Activated CD4-positive, alpha-beta T cell treated with anti-CD3 and anti-CD28 coated beads for 36 hours (primary cell): ENCODE results near the gene TMEM54. TPM values are rescaled to one million over a fixed set of nuclear protein-coding genes. Genes with fewer than 3 reads are reported as not detected.

ENCODE experiments used
- ATAC-seq: fragments of 200-7000 bp; cut with Tn5 transposase; one replicate; pipeline ENCODE4 v1.10.0; 2021; ENCODE audit warnings: mild to moderate bottlenecking, moderate library complexity
- CTCF ChIA-PET: fragments of 350-600 bp; sonication (Branson Sonifier 250); formaldehyde crosslinking; loops from one replicate; lab custom pipeline; 2021; ENCODE audit warnings: antibody characterized with exemption; lab: Charles Lee
- POLR2A ChIA-PET: fragments of 350-600 bp; sonication (Branson Sonifier 250); formaldehyde crosslinking; loops from one replicate; lab custom pipeline; 2021; ENCODE audit warnings: antibody characterized with exemption, inconsistent platforms; lab: Charles Lee
- DNase-seq: peaks from one replicate; pipeline ENCODE4 v3.0.0-alpha.2; 2020
- H3K27ac Mint-ChIP-seq: one replicate; pipeline ENCODE4 v1.8.0; 2021; ENCODE audit warnings: mixed read lengths
- H3K27me3 Mint-ChIP-seq: one replicate; pipeline ENCODE4 v1.8.0; 2021; ENCODE audit warnings: mixed read lengths
- H3K36me3 Mint-ChIP-seq: one replicate; pipeline ENCODE4 v1.8.0; 2021; ENCODE audit warnings: low read depth, mixed read lengths
- H3K4me1 Mint-ChIP-seq: one replicate; pipeline ENCODE4 v1.8.0; 2021; ENCODE audit warnings: mixed read lengths
- H3K4me3 Mint-ChIP-seq: one replicate; pipeline ENCODE4 v1.8.0; 2021; ENCODE audit warnings: mild to moderate bottlenecking, moderate library complexity, mixed read lengths
- H3K9me3 Mint-ChIP-seq: one replicate; pipeline ENCODE4 v1.8.0; 2021; ENCODE audit warnings: low read depth, mixed read lengths
- intact Hi-C, 2 experiments: fragments of 100-400 bp; cut with DNase I in 1 of 2; cut with micrococcal nuclease in 1 of 2; formaldehyde crosslinking; loops; one replicate each; pipeline versions ENCODE4 v1.14.2 to v1.15.1; 2022 to 2024; cut with DNase I, micrococcal nuclease
- total RNA-seq, 2 experiments: library from RNA; stranded (reverse); gene quantifications; one replicate each; pipeline ENCODE4 v1.2.3, GENCODE V29; 2021

TMEM54 gene
- total RNA-seq, 2 experiments from 2014 or later: 1.4 to 1.7 TPM

DNA sequence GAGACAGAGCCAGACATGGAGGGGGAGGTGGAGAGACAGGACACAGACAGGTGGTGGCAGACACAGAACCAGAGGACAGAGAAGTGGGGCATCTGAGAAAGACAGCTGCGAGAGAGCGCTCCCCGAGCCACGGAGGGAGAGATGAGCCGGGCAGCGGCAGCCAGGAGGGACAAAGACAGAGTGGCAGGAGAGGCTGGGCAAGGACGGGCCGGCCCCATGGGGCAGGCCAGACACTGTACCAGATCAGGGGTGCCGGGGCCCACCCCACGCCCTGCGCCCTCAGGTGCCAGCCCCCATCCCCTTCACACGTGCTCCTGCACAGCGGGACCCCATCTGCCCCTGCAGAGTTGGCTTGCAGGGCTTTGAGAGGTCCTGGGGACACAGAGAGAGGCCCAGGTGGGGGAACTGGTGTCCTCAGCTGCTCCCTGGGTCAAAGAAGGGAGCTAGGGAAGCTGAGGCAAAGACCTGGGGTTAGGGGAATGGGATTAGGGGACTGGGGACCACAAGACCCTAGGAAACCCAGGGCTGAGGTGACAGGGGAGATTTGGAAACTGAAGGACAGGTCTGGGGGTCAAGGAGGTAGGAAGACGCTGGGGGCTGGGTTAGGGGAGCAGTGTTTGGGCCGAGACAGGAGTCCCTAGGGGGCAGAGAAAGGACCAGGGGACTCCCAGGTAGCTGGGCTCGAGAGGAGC lies 31.1 kb downstream of the TMEM54 start:
- Mint-ChIP-seq H3K9me3 (no peaks in the 10 kb centered on the region), H3K36me3 (no peaks in the 10 kb centered on the region), H3K4me1 (no peaks in the 10 kb centered on the region), H3K27ac (no peak overlapping the region), H3K27me3 (peaks cover 36% of the 10 kb centered on the region), H3K4me3 (no peak overlapping the region)
- CTCF ChIA-PET: interaction anchor here (0.9 kb wide), 1 partner anchor 157 kb away, joined by 3 read pairs; no protein-coding TSS in a partner anchor
- ATAC-seq: no peak
- intact Hi-C loops: loop anchor here in 1 of 2 experiments (5.0 kb wide), 1 partner anchor 98 kb away; no protein-coding TSS in a partner anchor
- POLR2A ChIA-PET: no interaction called here
- no peak for DNase-seq

DNA sequence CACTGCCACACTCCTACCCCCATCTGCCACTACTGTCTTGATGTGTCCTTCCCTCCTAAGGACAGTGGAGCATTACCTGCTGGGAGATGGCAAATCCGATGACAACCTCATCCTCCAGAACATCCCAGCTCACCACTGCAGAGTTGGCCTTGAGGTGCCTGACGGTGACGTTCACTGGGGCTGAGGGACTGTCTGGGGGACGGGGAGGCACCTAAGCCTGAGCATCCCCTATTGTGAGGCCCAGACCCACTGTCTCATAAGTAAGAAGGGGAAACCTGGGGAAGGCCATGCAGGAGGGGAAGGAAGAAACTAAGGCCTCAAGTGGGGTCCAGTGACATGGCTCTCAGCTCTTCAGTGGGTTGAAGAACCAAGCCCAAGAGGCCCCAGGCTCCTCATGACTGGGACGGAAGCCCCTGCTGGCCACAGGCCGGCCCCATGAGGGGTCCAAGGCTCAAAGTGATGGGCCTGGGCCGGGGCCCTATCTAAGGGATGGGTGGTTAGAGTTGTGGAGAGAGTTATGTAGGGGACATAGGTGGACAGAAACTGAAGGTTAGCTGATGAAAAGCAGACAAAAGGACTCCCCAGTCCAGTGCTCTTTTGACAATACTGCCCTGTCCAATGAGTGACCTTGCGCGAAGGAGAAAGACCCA lies 32.3 kb downstream of the TMEM54 start:
- H3K4me3 Mint-ChIP-seq: no peak overlapping the region
- H3K36me3 Mint-ChIP-seq: no peaks in the 10 kb centered on the region
- ChIA-PET POLR2A (no interaction called here), CTCF (interaction anchor here (1.0 kb wide), 1 partner anchor 96 kb away, joined by 4 read pairs; no protein-coding TSS in a partner anchor)
- intact Hi-C loops: no loop called here
- H3K9me3 Mint-ChIP-seq: no peaks in the 10 kb centered on the region
- ATAC-seq: no peak
- DNase-seq: no peak
- H3K27me3 Mint-ChIP-seq: peaks cover 28% of the 10 kb centered on the region
- no peak overlapping the region for H3K27ac Mint-ChIP-seq
- H3K4me1 Mint-ChIP-seq: no peaks in the 10 kb centered on the region

DNA sequence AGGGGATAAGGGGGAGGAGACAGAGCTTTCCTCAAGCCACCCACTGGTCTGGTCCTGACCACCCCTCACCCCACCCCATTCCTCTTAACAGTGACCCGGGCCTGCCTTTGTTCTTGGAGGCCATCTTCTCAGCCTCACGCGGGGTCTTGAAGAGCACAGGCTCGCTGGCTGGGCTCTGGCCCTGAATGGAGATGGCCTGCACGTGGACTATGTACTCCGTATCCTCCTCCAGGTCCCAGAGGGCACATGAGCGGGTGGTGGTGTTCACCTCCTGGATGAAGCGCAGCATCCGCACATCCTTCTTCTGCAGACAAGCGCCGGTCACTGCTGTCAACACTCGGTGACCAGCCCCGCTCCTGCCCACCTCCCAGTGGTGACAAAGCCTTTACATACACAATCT lies 33.1 kb downstream of the TMEM54 start:
- Mint-ChIP-seq H3K4me1 (no peaks in the 10 kb centered on the region), H3K27ac (no peak overlapping the region), H3K27me3 (peaks cover 26% of the 10 kb centered on the region), H3K9me3 (no peaks in the 10 kb centered on the region), H3K4me3 (no peak overlapping the region), H3K36me3 (no peaks in the 10 kb centered on the region)
- DNase-seq (no peak), ATAC-seq (no peak)
- ChIA-PET POLR2A (no interaction called here), CTCF (no interaction called here)
- intact Hi-C loops: no loop called here

DNA sequence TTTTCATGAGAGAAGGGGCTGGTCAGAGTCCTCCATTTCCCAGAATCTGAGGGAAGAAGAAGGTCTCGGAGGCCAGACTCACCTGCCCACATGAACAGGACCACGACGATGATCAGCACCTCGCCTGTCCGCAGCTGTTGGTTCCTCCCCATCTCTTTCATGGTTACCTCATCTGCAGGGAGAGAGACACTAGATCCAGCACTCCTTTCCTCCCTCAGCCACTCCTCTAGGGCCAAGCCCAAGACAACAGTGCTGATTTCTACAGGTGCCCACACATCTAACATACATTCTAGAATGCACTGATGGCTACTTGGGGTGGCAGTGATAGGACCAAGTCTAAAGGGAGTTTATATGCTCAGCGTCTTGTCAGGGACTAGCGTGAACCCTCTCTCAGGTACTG lies 33.5 kb downstream of the TMEM54 start:
- Mint-ChIP-seq H3K9me3 (no peaks in the 10 kb centered on the region), H3K27me3 (peaks cover 24% of the 10 kb centered on the region), H3K4me3 (no peak overlapping the region), H3K36me3 (no peaks in the 10 kb centered on the region), H3K4me1 (no peaks in the 10 kb centered on the region), H3K27ac (no peak overlapping the region)
- ATAC-seq (no peak), DNase-seq (no peak)
- intact Hi-C loops: no loop called here
- ChIA-PET CTCF (no interaction called here), POLR2A (no interaction called here)

DNA sequence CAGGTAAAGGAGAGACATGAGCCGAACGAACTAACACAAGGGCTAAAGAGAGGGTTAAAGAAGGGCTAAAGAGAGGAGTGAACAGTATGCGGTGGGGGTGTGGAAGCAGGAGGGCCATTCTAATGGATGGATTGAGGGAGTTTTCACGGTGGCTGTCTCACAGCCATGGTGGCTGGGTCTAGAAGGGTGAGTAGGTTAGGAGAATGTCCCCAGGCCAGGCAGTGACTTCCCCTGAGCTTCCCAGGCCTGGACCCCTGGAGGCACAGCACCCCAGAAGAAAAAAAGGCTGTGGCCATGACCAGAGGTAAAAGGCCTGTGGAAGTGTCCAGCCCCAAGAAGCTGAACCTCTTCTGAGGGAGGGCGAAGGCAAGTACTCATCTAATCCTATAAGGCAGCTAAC lies 34.0 kb downstream of the TMEM54 start:
- DNase-seq (no peak), ATAC-seq (no peak)
- CTCF ChIA-PET: interaction anchor here (0.8 to 1.3 kb wide), 2 partner anchors 93 to 347 kb away, joined by 3 read pairs; no protein-coding TSS in a partner anchor
- Mint-ChIP-seq H3K27ac (no peak overlapping the region), H3K4me1 (no peaks in the 10 kb centered on the region), H3K27me3 (peaks cover 23% of the 10 kb centered on the region), H3K36me3 (peaks cover 3% of the 10 kb centered on the region), H3K9me3 (no peaks in the 10 kb centered on the region), H3K4me3 (no peak overlapping the region)
- POLR2A ChIA-PET: no interaction called here
- intact Hi-C loops: no loop called here

DNA sequence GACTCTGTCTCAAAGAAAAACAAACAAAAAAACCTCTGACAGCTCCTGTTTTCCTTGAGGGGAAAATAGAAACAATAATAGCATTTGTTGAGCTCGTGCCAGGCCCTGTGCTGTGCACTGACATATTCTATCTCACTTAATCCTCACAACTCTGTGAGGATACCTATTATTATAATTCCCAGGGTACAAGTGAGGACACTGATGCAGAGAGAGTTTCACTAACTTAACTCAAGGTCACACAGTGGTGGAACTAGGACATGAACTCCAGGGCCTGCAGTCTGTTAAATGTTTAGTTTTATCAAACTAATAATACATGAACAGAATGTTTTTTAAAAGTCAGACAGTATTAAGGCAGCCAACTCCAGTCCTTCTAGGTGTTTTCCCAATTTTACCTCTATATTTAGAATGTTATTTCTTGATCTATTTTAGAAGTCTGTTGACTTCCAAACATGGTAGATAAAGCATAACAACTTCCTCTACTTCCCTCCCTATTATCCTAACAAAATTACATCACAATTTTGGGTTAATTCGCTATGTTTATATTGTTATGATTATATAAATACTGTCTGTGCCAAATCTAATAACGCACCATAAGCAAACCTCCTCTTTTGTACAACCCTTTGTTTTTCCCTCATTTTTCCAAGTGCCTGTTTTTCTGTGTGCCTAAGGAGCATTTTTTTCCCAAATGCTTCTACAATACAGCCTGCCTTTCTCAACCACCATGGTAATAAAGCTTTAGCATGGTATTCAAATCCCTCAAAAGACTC lies 35.4 kb downstream of the TMEM54 start:
- intact Hi-C loops: no loop called here
- CTCF ChIA-PET: interaction anchor here (0.6 to 1.3 kb wide), 4 partner anchors 27 to 490 kb away, joined by 3 to 4 read pairs (median 4); no protein-coding TSS in a partner anchor
- Mint-ChIP-seq H3K36me3 (peaks cover 7% of the 10 kb centered on the region), H3K9me3 (no peaks in the 10 kb centered on the region), H3K27ac (no peak overlapping the region), H3K4me1 (no peaks in the 10 kb centered on the region), H3K27me3 (peaks cover 11% of the 10 kb centered on the region), H3K4me3 (no peak overlapping the region)
- POLR2A ChIA-PET: no interaction called here
- DNase-seq: no peak
- no peak for ATAC-seq

DNA sequence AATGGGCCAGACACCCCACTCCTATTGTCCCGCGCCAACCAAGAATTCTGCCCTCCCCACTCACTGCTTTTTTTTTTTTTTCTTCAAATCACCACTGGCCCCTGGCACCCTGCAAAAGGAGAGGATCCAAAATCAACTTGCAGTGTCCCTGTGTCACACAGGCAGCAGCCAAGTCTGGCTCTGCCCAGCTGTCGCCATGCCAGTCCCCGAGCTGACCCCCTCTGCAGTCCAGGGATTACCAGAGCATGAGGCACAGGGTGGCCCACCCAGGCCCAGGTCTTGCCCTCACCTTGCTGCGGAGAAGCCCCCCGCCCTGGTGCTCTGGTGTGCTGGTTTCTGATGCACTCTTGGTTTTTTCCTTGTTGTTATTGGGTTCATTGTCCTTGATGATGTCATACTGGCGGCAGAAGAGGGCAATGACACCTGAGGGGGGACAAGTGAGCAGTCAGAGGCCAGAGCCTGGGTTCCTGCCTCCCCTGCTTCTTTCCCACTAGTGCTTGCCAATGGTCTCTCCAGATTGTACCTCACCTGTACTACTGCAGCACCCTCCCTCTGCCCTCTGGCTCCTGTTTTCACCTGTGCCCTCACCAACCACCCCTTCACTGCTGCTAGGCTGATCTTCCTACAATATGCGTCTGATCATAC lies 36.7 kb downstream of the TMEM54 start:
- Mint-ChIP-seq H3K36me3 (peaks cover 9% of the 10 kb centered on the region), H3K4me3 (no peak overlapping the region), H3K27ac (no peak overlapping the region), H3K9me3 (no peaks in the 10 kb centered on the region), H3K4me1 (no peaks in the 10 kb centered on the region), H3K27me3 (peaks cover 4% of the 10 kb centered on the region)
- no peak for DNase-seq
- CTCF ChIA-PET: interaction anchor here (1.2 to 1.6 kb wide), 2 partner anchors 11 to 15 kb away, joined by 4 to 5 read pairs; no protein-coding TSS in a partner anchor
- no peak for ATAC-seq
- POLR2A ChIA-PET: no interaction called here
- intact Hi-C loops: no loop called here

DNA sequence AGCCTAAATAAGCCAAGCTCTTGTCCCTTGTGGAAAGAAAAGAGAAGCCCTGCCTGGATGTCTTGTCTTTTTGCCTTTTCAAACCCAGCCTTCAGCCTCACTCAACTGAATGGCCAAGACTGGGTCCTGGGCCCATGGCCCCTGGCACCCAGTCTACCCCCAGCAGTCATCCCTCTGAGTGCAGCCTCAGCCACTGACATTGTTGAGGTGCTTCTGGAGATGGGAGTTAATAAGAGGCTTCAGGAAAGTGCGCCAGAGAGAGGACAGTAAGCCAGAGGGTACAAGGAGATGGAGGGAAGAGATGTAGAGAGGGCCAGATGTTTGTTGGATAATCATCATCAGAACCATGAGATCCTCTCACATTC lies 37.3 kb downstream of the TMEM54 start:
- Mint-ChIP-seq H3K27me3 (no peaks in the 10 kb centered on the region), H3K4me3 (no peak overlapping the region), H3K9me3 (no peaks in the 10 kb centered on the region), H3K36me3 (peaks cover 9% of the 10 kb centered on the region), H3K4me1 (no peaks in the 10 kb centered on the region), H3K27ac (no peak overlapping the region)
- no peak for ATAC-seq
- ChIA-PET POLR2A (no interaction called here), CTCF (interaction anchor here (1.2 to 1.6 kb wide), 2 partner anchors 12 to 14 kb away, joined by 4 to 5 read pairs; no protein-coding TSS in a partner anchor)
- intact Hi-C loops: no loop called here
- DNase-seq: no peak

DNA sequence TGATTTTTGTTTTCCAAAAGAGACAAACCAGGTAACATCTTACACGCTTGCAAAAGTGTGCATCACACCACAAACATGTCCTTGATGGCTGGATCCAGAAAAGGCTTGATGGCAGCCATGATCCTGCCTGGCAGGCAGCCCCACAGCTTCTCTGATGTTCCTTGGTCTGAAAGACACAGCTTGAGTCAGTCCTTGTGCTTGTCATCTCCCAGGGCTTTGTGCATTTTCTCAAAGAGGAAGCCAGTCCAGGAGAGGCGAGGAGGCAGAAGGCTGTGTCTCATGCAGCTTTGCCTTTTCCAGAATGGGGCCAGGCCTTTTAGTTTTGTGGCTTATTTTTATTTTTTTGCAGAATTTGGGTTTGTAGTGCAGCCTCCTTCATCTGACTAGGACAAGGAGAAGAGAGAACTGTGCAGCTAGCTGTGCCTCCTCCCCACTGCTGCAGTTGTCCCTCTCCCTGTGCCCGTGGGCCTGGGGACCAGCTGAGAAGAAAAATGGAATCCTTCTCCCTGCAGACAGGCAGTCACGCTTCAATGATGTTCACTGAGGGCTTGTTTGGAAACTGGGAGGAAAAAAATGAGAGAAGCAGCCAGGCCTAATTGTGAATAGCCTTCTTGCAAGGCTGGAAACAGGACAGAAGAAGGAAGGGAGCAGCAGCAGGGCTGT lies 37.8 kb downstream of the TMEM54 start:
- intact Hi-C loops: no loop called here

DNA sequence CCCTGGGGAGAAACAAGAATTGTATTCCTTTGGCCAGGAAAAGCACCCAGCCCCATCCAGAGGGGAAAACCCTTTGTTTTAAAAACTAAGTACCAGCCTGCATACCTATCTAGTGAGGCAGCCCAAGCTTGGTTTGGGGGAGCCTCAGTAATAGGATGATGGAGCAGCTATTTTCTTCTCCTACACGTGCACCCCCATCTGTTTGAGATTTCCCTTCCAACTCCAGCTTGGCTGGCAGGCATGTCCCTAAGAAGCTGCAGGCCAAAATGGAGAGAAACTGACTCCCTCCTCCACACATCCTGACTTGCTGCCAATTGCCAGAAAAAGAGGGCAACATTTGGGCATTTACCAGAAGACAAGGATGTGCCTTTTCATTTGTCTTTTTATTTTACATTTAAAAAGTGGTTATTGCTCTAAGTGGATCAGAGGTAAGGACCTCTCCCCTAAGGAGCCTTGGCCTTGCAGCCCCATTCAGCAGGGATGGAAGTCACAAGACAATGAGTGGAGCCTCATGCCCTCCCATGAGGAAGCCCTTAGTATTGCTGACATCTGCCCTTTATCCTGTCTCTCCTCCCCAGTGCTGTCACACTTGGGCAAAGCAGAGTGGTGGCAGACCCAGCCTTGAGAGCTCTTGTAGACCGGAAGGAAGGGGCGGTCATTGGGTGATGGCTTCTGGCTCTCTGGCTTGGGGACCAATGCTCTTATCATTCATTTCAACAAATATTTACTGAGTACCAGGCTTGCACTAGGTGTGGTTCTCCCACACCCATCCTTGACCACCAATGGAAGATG lies 39.1 kb downstream of the TMEM54 start:
- Mint-ChIP-seq H3K9me3 (no peaks in the 10 kb centered on the region), H3K27ac (no peak overlapping the region), H3K27me3 (no peaks in the 10 kb centered on the region), H3K4me3 (no peak overlapping the region), H3K36me3 (peaks cover 14% of the 10 kb centered on the region), H3K4me1 (no peaks in the 10 kb centered on the region)
- no peak for ATAC-seq
- CTCF ChIA-PET: interaction anchor here (0.6 to 1.3 kb wide), 6 partner anchors 11 to 317 kb away, joined by 3 to 9 read pairs (median 4); no protein-coding TSS in a partner anchor
- POLR2A ChIA-PET: interaction anchor here (0.6 kb wide), 1 partner anchor 439 kb away, joined by 5 read pairs; no protein-coding TSS in a partner anchor
- intact Hi-C loops: no loop called here
- DNase-seq: no peak

More for the DNA sequence above, 37.8 kb downstream of the TMEM54 start:
- no peak overlapping the region for H3K4me3 Mint-ChIP-seq
- CTCF ChIA-PET: interaction anchor here (1.0 to 1.6 kb wide), 4 partner anchors 10 to 70 kb away, joined by 4 to 9 read pairs (median 4); no protein-coding TSS in a partner anchor
- H3K27ac Mint-ChIP-seq: no peak overlapping the region
- POLR2A ChIA-PET: interaction anchor here (0.6 kb wide), 1 partner anchor 441 kb away, joined by 5 read pairs; no protein-coding TSS in a partner anchor
- DNase-seq (no peak), ATAC-seq (no peak)
- peaks cover 9% of the 10 kb centered on the region for H3K36me3 Mint-ChIP-seq
- H3K9me3 Mint-ChIP-seq: no peaks in the 10 kb centered on the region
- no peaks in the 10 kb centered on the region for H3K4me1 Mint-ChIP-seq
- no peaks in the 10 kb centered on the region for H3K27me3 Mint-ChIP-seq
